ENCODE results near the gene LONP2.

Gene LONP2

DNA sequence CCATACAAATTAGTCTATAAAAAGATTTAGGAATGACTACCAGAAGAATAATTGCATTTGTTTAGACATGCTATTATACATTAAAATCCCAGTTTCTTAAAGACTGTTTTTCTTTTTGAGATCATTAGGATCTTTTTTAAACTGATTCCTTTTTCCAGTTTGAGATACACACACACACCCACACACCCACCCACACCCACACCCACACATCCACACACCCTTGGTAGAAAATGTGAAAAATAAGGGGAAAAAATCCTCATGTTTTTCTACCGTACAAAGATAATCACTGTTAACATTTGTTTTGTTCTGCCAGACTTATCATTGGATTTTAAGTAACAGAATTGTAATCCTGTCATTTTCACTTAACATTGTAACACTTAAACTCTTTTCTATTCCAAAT, 30.4 kb downstream of the LONP2 start:
- H3K4me3 ChIP-seq (ENCODE audit: low read length) = no peak overlapping the region
- TF ChIP-seq, protein P1, sequence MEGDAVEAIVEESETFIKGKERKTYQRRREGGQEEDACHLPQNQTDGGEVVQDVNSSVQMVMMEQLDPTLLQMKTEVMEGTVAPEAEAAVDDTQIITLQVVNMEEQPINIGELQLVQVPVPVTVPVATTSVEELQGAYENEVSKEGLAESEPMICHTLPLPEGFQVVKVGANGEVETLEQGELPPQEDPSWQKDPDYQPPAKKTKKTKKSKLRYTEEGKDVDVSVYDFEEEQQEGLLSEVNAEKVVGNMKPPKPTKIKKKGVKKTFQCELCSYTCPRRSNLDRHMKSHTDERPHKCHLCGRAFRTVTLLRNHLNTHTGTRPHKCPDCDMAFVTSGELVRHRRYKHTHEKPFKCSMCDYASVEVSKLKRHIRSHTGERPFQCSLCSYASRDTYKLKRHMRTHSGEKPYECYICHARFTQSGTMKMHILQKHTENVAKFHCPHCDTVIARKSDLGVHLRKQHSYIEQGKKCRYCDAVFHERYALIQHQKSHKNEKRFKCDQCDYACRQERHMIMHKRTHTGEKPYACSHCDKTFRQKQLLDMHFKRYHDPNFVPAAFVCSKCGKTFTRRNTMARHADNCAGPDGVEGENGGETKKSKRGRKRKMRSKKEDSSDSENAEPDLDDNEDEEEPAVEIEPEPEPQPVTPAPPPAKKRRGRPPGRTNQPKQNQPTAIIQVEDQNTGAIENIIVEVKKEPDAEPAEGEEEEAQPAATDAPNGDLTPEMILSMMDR (conservative IDR thresholded peaks at IDR 0.05; ENCODE audit: low read depth, low read length) = no peak
- DNase-seq (ENCODE audit: low read depth) = no peak

GRCh38 chr16:48276102-48276501, 32.0 kb downstream of the LONP2 start:
- TF ChIP-seq, protein P1 (conservative IDR thresholded peaks at IDR 0.05; ENCODE audit: low read depth, low read length) = no peak
- no peak overlapping the region for H3K4me3 ChIP-seq (ENCODE audit: low read length)
- DNase-seq (ENCODE audit: low read depth) = peak; percentile 91

DNA sequence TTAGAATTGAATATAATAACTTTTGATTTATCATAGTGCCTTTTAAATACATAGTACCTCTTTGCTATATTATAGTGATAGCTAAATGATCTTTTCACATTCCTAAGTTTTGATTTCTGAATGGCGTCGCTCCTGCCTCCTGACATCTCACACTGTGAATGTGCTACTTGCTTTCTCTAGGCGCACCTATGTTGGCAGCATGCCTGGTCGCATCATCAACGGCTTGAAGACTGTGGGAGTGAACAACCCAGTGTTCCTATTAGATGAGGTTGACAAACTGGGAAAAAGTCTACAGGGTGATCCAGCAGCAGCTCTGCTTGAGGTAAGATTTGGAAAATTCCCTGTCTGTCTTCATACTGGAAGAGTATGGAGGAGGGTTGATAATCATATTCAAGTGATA, 33.1 kb downstream of the LONP2 start:
- TF ChIP-seq, protein P1 (conservative IDR thresholded peaks at IDR 0.05; ENCODE audit: low read depth, low read length) = no peak
- DNase-seq (ENCODE audit: low read depth) = no peak
- H3K4me3 ChIP-seq (ENCODE audit: low read length) = no peak overlapping the region

DNA sequence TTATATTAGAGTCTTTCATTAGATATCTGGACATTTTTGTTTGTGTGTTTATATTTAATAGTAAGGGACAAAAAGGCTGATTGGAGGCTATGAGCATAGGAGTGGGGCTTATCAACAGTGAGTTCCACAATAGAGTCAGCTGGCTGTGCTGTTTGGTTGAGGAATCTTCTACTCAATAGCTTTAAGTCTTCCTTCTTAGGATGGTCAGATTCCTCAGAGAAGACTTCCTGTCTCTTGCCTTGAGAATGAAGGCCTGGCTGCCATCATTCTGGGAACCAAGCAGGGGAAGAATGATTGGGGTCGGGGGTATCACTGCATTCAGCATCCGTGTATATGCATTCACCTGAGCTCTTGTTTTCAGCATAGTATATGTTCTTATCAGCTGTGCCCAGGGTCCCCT, 35.1 kb downstream of the LONP2 start:
- no peak for DNase-seq (ENCODE audit: low read depth)
- TF ChIP-seq, protein P1 (conservative IDR thresholded peaks at IDR 0.05; ENCODE audit: low read depth, low read length) = no peak
- H3K4me3 ChIP-seq (ENCODE audit: low read length) = no peak overlapping the region

GRCh38 chr16:48280546-48280945, 36.4 kb downstream of the LONP2 start:
- no peak for DNase-seq (ENCODE audit: low read depth)
- TF ChIP-seq, protein P1 (conservative IDR thresholded peaks at IDR 0.05; ENCODE audit: low read depth, low read length) = no peak
- no peak overlapping the region for H3K4me3 ChIP-seq (ENCODE audit: low read length)

DNA sequence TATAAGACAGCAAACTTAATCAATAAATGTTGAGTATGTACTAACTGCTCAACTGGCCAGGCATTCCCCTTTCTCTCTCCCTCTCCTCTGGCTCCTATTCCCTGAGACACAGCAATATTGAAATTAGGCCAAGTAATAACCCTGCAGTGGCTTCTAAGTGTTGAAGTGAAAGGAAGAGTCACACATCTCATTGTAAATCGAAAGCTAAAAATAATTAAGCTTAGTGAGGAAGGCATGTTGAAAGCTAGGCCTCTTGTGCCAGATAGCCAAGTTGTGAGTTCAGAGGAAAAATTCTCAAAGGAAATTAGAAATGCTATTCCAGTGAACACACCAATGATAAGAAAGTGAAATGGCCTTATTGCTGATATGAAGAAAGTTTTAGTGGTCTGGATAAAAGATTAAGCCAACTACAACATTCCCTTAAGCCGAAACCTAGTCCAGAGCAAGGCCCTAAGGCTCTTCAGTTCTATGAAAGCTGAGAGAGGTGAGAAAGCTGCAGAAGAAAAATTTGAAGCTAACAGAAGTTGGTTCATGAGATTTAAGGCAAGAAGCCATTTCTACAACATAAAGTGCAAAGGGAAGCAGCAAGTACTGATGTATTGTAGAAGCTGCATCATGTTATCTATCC, 38.6 kb downstream of the LONP2 start:
- H3K4me3 ChIP-seq (ENCODE audit: low read length) = no peak overlapping the region
- DNase-seq (ENCODE audit: low read depth) = no peak
- TF ChIP-seq, protein P1 (conservative IDR thresholded peaks at IDR 0.05; ENCODE audit: low read depth, low read length) = no peak

- TF ChIP-seq, protein P1 (conservative IDR thresholded peaks at IDR 0.05; ENCODE audit: low read depth, low read length) = no peak
- no peak overlapping the region for H3K4me3 ChIP-seq (ENCODE audit: low read length)
- no peak for DNase-seq (ENCODE audit: low read depth)
Observed at GRCh38 chr16:48284772-48285409, 40.8 kb downstream of the LONP2 start.

All from retinal pigment epithelial cell (primary cell).